Heart left ventricle (tissue), 13 donors: ENCODE data around the gene TSPAN14.

ENCODE experiments used
- POLR2A ChIP-seq, 2 donors: fragments of 450-650 bp; IDR thresholded peaks; one replicate each; pipeline ENCODE4 v1.6.1; 2017; ENCODE audit warnings: antibody characterized with exemption in 2 of 2, mild to moderate bottlenecking in 2 of 2, moderate library complexity in 2 of 2
- TF ChIP-seq, protein P1 (sequence below), 12 donors: fragments of 200-600 bp; sonication (generic) in 4 of 12; IDR thresholded peaks; one replicate each; pipeline versions ENCODE4 v1.5.0 to v1.8.0; 2018 to 2022; ENCODE audit warnings: antibody characterized with exemption in 12 of 12, mild to moderate bottlenecking in 5 of 12
- donor health status: ischemic (EF 13 %, LVEDD 7.1; RV severe dilation, severe dysfunction).
- donor health status: DM: no; HTN: yes; CAD: no.
- donor health status: DM: no; HTN: no; CAD: no.
- donor health status: ischemic (EF 25% LVEDD 6.9; RV normal size, moderate dysfunction).
- donor health status: ischemic (EF 25% LVEDD 5.7; RV mildly dilated, moderate dysfunction).
- donor health status: ischemic (EF 35%, LVEDD 5.7; RV mildly dilated, moderate dysfunction).
- donor health status: nonischemic (EF 11% LVEDD 7.7; RV severe dilation, severe dysfunction).
- donor health status: DM: yes; HTN: yes; CAD: no.
- donor health status: PGD.
- donor health status: ischemic (EF 29% LVEDD 5.4; RV normal size, mild dysfunction).
- donor health status: nonischemic (EF 23%, LVEDD 6.1; RV moderate dilation, normal function).

DNA sequence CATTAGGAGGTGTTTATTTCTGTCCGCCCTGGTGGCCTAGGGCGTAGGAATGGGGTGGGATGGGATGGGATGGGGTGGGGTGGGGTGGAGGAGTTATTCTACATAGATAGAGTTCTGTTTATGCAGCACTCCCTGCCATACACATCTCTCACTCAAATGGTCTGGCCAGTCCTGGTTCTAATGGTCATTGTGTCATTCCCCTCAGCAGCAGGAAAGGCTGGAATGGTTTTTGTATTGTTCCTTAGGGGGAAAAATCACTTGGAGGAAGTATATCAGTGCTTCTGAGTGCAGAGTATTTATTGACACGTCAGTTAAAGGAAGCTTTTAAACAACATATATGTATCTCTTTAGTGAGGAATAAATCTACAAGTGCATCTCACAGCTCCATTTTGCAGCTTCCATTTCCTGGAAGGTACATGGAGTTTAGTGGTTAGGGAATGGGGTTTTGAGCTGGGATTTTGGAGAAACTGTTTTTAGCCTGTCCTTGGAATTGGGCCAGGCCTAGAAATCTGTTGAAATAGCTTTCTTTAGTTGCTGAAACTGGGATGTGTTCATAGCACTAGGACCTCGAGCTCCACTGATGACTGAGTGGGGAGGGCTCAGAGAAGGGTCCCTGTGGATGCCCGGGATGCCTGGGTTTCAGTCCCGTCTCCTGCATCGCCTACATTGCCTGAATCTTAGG is 8.3 kb downstream of the TSPAN14 start:
- TF ChIP-seq POLR2A (IDR thresholded peaks at IDR 0.05): no peak
- TF ChIP-seq, protein P1, sequence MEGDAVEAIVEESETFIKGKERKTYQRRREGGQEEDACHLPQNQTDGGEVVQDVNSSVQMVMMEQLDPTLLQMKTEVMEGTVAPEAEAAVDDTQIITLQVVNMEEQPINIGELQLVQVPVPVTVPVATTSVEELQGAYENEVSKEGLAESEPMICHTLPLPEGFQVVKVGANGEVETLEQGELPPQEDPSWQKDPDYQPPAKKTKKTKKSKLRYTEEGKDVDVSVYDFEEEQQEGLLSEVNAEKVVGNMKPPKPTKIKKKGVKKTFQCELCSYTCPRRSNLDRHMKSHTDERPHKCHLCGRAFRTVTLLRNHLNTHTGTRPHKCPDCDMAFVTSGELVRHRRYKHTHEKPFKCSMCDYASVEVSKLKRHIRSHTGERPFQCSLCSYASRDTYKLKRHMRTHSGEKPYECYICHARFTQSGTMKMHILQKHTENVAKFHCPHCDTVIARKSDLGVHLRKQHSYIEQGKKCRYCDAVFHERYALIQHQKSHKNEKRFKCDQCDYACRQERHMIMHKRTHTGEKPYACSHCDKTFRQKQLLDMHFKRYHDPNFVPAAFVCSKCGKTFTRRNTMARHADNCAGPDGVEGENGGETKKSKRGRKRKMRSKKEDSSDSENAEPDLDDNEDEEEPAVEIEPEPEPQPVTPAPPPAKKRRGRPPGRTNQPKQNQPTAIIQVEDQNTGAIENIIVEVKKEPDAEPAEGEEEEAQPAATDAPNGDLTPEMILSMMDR (IDR thresholded peaks at IDR 0.05): no peak
